Mesendoderm (in vitro differentiated cells): ENCODE measurements around the gene MLH1.
"Not testable (repeated sequence)": the region's sequence is repeated elsewhere in the genome, so short reads cannot be mapped to it uniquely, and the experiment has no call there.

ENCODE experiments used
- DNase-seq: peaks from one replicate; pipeline ENCODE4 v3.0.0; 2013
- H2AK5ac ChIP-seq: 2 replicates; pipeline ENCODE4 v1.6.1; 2013; ENCODE audit warnings: low read length, inconsistent platforms
- H2BK120ac ChIP-seq: 2 replicates; pipeline ENCODE4 v1.6.1; 2013; ENCODE audit warnings: low read depth, mild to moderate bottlenecking, low read length, moderate library complexity, mixed read lengths
- H2BK15ac ChIP-seq: replicated peaks from 2 replicates; pipeline ENCODE4 v1.6.1; 2013; ENCODE audit warnings: low read depth, mild to moderate bottlenecking, moderate library complexity
- H2BK5ac ChIP-seq: 2 replicates; pipeline ENCODE4 v1.6.1; 2013; ENCODE audit warnings: low read length, inconsistent platforms
- H3K18ac ChIP-seq: 2 replicates; pipeline ENCODE4 v1.6.1; 2013; ENCODE audit warnings: mild to moderate bottlenecking, low read length, mixed read lengths
- H3K23ac ChIP-seq: one replicate; pipeline ENCODE4 v1.6.1; 2013; ENCODE audit warnings: low read length
- H3K27ac ChIP-seq: 2 replicates; pipeline ENCODE4 v1.5.1; 2013; ENCODE audit warnings: low read depth, mild to moderate bottlenecking, inconsistent platforms, low read length, moderate library complexity
- H3K27me3 ChIP-seq: 2 replicates; pipeline ENCODE4 v1.6.1; 2013; ENCODE audit warnings: low read length, control low read depth, mild to moderate bottlenecking, inconsistent platforms; ENCODE audit not compliant: insufficient read depth, poor library complexity
- H3K36me3 ChIP-seq: 2 replicates; pipeline ENCODE4 v1.6.1; 2013; ENCODE audit warnings: low read length, inconsistent platforms; ENCODE audit not compliant: control insufficient read depth, insufficient read depth
- H3K4ac ChIP-seq: one replicate; pipeline ENCODE4 v1.6.1; 2013; ENCODE audit warnings: low read depth, mild to moderate bottlenecking, low read length, moderate library complexity
- H3K4me1 ChIP-seq: 2 replicates; pipeline ENCODE4 v1.6.1; 2013; ENCODE audit warnings: low read depth, low read length, inconsistent platforms; ENCODE audit not compliant: control insufficient read depth
- H3K4me2 ChIP-seq: 2 replicates; pipeline ENCODE4 v1.6.1; 2013; ENCODE audit warnings: low read length
- H3K4me3 ChIP-seq: 2 replicates; pipeline ENCODE4 v1.5.1; 2013; ENCODE audit warnings: mild to moderate bottlenecking, low read length
- H3K56ac ChIP-seq: one replicate; pipeline ENCODE4 v1.6.1; 2013; ENCODE audit warnings: low read length
- H3K79me1 ChIP-seq: 2 replicates; pipeline ENCODE4 v1.6.1; 2013; ENCODE audit warnings: low read length, inconsistent platforms
- H3K79me2 ChIP-seq: 2 replicates; pipeline ENCODE4 v1.6.1; 2013; ENCODE audit warnings: mild to moderate bottlenecking, low read length; ENCODE audit not compliant: control insufficient read depth, insufficient read depth
- H3K9ac ChIP-seq: 2 replicates; pipeline ENCODE4 v1.6.1; 2013; ENCODE audit warnings: low read length, inconsistent platforms
- H4K5ac ChIP-seq: one replicate; pipeline ENCODE4 v1.6.1; 2013; ENCODE audit warnings: low read length
- H4K8ac ChIP-seq: one replicate; pipeline ENCODE4 v1.6.1; 2013; ENCODE audit warnings: low read depth, mild to moderate bottlenecking, control low read depth, low read length, moderate library complexity
- WGBS: extraction: QIAGEN DNeasy Blood & Tissue Kit; methylation state at CpG from one replicate; pipeline ENCODE4 v1.1.7; 2013; ENCODE audit warnings: low lambda C conversion rate, missing lambda C conversion rate; ENCODE audit not compliant: insufficient coverage; ENCODE audit errors: extremely low coverage; 5-methylcytosine and 5-hydroxymethylcytosine counted together

Gene MLH1

DNA sequence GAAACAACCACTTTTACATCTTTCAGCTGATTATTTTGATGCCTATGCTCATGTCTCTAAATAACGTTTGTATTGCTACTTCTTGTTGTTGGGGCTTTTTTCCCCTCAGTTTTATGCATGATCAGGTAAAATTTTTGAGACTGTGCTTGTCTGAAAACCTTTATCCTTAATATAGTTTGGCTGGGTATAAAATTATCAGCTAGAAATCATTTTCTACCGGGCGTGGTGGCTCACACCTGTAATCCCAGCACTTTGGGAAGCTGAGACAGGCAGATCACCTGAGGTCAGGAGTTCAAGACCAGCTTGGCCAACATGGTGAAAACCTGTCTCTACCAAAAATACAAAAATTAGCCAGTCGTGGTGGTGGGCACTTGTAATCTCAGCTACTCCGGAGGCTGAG lies 45.5 kb upstream of the MLH1 start:
- not testable (repeated sequence) for H2BK120ac ChIP-seq, H4K5ac ChIP-seq, H3K4me2 ChIP-seq, DNase-seq, H4K8ac ChIP-seq, H3K18ac ChIP-seq, H3K27me3 ChIP-seq, H3K4ac ChIP-seq, H3K23ac ChIP-seq, H3K4me1 ChIP-seq, H3K9ac ChIP-seq, H3K4me3 ChIP-seq, H2AK5ac ChIP-seq, H2BK5ac ChIP-seq, H2BK15ac ChIP-seq, H3K36me3 ChIP-seq, H3K56ac ChIP-seq, H3K27ac ChIP-seq, H3K79me2 ChIP-seq, H3K79me1 ChIP-seq
- no CpG with 5 or more reads among the region's 5 CpGs for WGBS

DNA sequence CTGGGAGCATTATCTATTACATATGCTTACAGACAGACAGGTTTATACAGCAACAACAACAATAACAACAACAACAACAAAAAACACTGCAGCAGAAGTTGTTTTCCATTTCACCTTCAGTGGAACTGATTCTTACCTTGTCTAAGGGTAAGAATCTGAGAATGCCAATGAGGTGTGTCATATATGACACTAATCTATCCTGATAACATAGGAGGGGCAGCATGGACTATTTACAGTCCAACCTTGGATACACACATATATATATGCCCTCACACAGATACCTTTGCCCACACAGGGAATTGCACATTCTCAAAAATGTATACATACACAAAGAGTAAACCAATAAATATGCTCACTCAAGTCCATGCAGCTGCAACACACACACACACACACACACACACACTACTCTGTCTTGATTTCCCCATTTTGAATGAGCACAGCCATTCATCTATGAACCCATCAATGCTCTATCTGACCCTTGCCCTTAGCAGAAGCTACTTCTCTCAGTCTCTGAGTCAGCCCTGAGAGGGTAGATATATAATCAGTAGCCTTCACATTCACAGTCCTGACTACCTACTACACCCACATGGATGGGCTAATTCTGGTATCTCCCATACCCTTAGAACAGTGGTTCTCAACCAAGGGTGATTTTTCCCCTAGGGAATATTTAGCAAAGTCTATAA lies 38.7 kb upstream of the MLH1 start:
- no peak overlapping the region for H2BK5ac ChIP-seq
- H3K4me1 ChIP-seq, result no peaks in the 10 kb centered on the region
- no peak for DNase-seq
- no peak overlapping the region for H3K27ac ChIP-seq
- no peak overlapping the region for H2AK5ac ChIP-seq
- H3K56ac ChIP-seq, result no peak overlapping the region
- H3K27me3 ChIP-seq, result no peaks in the 10 kb centered on the region
- no peak overlapping the region for H3K23ac ChIP-seq
- no peak overlapping the region for H3K4me3 ChIP-seq
- no peaks in the 10 kb centered on the region for H3K79me1 ChIP-seq
- H3K79me2 ChIP-seq, result no peaks in the 10 kb centered on the region
- no peak overlapping the region for H2BK15ac ChIP-seq
- no peak overlapping the region for H3K9ac ChIP-seq
- no peaks in the 10 kb centered on the region for H3K36me3 ChIP-seq
- H2BK120ac ChIP-seq, result no peak overlapping the region
- no peak overlapping the region for H4K5ac ChIP-seq
- H3K4ac ChIP-seq, result no peak overlapping the region
- H3K4me2 ChIP-seq, result no peak overlapping the region
- H3K18ac ChIP-seq, result no peak overlapping the region
- no peak overlapping the region for H4K8ac ChIP-seq

DNA sequence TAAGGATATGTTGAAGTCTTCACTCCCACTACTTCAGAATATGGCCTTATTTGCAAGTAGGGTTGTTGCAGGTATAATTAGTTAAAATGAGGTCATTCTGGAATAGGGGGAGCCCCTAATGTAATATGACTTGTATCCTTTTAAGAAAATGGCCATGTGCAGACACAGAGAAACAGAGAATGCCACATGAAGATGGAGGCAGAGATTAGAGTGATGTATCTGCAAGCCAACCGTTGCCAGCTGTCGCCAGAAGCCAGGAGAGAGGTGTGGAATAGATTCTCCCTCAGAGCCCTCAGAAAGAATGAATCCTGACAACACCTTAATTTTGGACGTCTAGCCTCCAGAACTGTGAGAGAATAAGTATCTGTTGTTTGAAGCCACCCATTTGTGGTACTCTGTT lies 37.2 kb upstream of the MLH1 start:
- H4K8ac ChIP-seq, result no peak overlapping the region
- H3K27me3 ChIP-seq, result no peaks in the 10 kb centered on the region
- H2BK120ac ChIP-seq, result no peak overlapping the region
- no peaks in the 10 kb centered on the region for H3K4me1 ChIP-seq
- no peaks in the 10 kb centered on the region for H3K79me1 ChIP-seq
- H3K79me2 ChIP-seq, result no peaks in the 10 kb centered on the region
- H2BK15ac ChIP-seq, result no peak overlapping the region
- H3K36me3 ChIP-seq, result no peaks in the 10 kb centered on the region
- H3K4ac ChIP-seq, result no peak overlapping the region
- no peak overlapping the region for H2AK5ac ChIP-seq
- H3K18ac ChIP-seq, result no peak overlapping the region
- WGBS, result no CpG with 5 or more reads among the region's 3 CpGs
- H3K56ac ChIP-seq, result no peak overlapping the region
- H3K27ac ChIP-seq, result no peak overlapping the region
- H3K23ac ChIP-seq, result no peak overlapping the region
- no peak overlapping the region for H4K5ac ChIP-seq
- H3K9ac ChIP-seq, result no peak overlapping the region
- no peak overlapping the region for H2BK5ac ChIP-seq
- no peak overlapping the region for H3K4me2 ChIP-seq
- H3K4me3 ChIP-seq, result no peak overlapping the region
- no peak for DNase-seq

DNA sequence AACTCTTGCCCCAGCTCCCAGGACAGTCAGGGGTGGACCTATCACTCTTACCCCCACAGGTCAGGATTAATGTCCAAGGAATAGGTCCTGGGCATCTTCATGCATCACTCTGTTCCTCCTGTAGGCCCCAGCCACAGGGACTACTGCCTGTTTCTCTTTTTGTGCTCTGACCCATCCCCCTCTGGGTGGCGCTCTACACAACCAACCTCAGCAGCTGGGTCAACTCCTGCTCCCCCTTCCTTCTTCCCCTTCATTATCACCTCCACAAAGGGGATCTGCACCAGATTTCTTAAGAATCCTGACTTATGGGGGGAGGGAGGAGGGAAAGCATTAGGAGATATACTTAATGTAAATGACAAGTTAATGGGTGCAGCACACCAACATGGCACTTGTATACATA lies 36.3 kb upstream of the MLH1 start:
- no peak overlapping the region for H3K18ac ChIP-seq
- H2BK15ac ChIP-seq, result no peak overlapping the region
- no peaks in the 10 kb centered on the region for H3K27me3 ChIP-seq
- no peak overlapping the region for H3K27ac ChIP-seq
- no peak overlapping the region for H4K5ac ChIP-seq
- no peak overlapping the region for H2BK120ac ChIP-seq
- no peak overlapping the region for H3K9ac ChIP-seq
- WGBS, result no CpG with 5 or more reads among the region's 1 CpG
- H2AK5ac ChIP-seq, result no peak overlapping the region
- no peaks in the 10 kb centered on the region for H3K36me3 ChIP-seq
- peak; percentile 71 for DNase-seq
- no peaks in the 10 kb centered on the region for H3K79me2 ChIP-seq
- no peak overlapping the region for H3K56ac ChIP-seq
- H3K23ac ChIP-seq, result no peak overlapping the region
- H3K4ac ChIP-seq, result no peak overlapping the region
- H3K79me1 ChIP-seq, result no peaks in the 10 kb centered on the region
- H3K4me2 ChIP-seq, result no peak overlapping the region
- no peak overlapping the region for H3K4me3 ChIP-seq
- H2BK5ac ChIP-seq, result no peak overlapping the region
- H3K4me1 ChIP-seq, result no peaks in the 10 kb centered on the region
- H4K8ac ChIP-seq, result no peak overlapping the region

DNA sequence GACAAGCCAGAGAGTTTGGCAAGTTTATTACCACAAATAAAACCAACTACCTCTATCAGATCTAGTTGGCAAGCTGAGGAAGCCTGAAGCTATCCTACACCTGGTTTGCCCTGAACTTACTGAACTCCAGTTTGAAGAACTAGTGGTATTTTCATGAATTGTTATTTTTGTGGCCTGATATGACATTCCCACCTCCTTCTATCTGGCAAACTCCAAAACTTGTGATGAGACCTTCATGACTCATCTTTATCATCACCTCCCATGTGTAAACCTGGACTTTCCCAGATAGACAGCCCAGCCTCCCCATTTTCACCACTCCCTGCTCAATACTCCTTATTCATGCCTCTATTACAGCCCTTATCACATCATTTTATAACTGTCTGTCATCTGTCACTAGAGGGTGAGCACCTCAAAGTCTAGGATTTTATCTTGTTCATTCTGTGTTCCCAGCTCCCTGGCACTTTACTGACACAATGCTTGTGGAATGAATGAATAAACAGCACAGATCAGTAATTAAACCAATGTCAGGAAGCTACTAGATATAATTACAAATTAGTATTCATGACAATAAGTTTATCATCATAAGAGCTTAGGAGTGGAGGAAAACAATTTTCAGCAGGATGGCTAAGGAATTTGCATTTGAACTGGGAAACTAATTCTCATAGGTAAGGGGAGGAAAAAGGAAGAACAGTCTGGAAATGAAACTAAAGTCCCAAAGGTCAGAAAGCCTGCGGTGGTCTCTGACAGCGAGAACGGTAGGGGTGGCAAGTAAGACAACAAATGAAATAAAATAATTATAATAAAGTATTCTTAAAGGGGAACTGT lies 35.2 kb upstream of the MLH1 start:
- Histone ChIP-seq H3K36me3 (no peaks in the 10 kb centered on the region), H3K56ac (no peak overlapping the region), H3K4ac (no peak overlapping the region), H3K9ac (no peak overlapping the region), H3K23ac (no peak overlapping the region), H2BK15ac (no peak overlapping the region), H2BK120ac (no peak overlapping the region), H2AK5ac (no peak overlapping the region), H3K27me3 (no peaks in the 10 kb centered on the region), H3K79me2 (no peaks in the 10 kb centered on the region), H2BK5ac (no peak overlapping the region), H3K18ac (no peak overlapping the region), H3K79me1 (no peaks in the 10 kb centered on the region), H3K4me3 (no peak overlapping the region), H3K27ac (no peak overlapping the region), H4K8ac (no peak overlapping the region), H3K4me1 (no peaks in the 10 kb centered on the region), H4K5ac (no peak overlapping the region), H3K4me2 (no peak overlapping the region)
- no peak for DNase-seq
- WGBS, result no CpG with 5 or more reads among the region's 3 CpGs
